GM12878 (cell line): ENCODE results near the gene SLC39A11. TPM values are rescaled to one million over a fixed set of nuclear protein-coding genes. Genes with fewer than 3 reads are reported as not detected.

ENCODE experiments used
- ETV6 ChIP-seq, 2 experiments: fragments of 450-650 bp in 1 of 2; IDR thresholded peaks in 1 of 2; conservative IDR thresholded peaks in 1 of 2; 2 replicates each; pipeline ENCODE4 v1.6.1; 2014; ENCODE audit warnings: antibody characterized with exemption in 1 of 2, borderline replicate concordance in 1 of 2, low read depth in 1 of 2, mild to moderate bottlenecking in 1 of 2, moderate library complexity in 1 of 2
- EZH2 ChIP-seq: IDR thresholded peaks from 2 replicates; pipeline ENCODE4 v1.6.1; 2012; ENCODE audit warnings: low read depth, mild to moderate bottlenecking, control low read depth, inconsistent platforms, low read length, borderline replicate concordance; ENCODE audit not compliant: control insufficient read depth
- PAX5 ChIP-seq: IDR thresholded peaks from 2 replicates; pipeline ENCODE4 v1.6.1; 2011; ENCODE audit warnings: low read depth, low read length, borderline replicate concordance
- SREBF2 ChIP-seq: IDR thresholded peaks from 2 replicates; pipeline ENCODE4 v1.6.1; 2012; ENCODE audit warnings: mild to moderate bottlenecking, low read length
- ZBTB40 ChIP-seq: fragments of 450-650 bp; IDR thresholded peaks from 2 replicates; pipeline ENCODE4 v1.6.1; 2016; ENCODE audit warnings: mild to moderate bottlenecking, moderate library complexity, borderline replicate concordance
- polyA plus RNA-seq, 11 experiments: library from polyadenylated mRNA; depleted of rRNA in 4 of 11; unstranded in 6 of 11; stranded (reverse) in 5 of 11; fragments of >200 nt; fragmentation: Nextera tagmentation in 4 of 11; fragmentation: Illumina TruSeq in 1 of 11; extraction: Ambion mirVana in 4 of 11; extraction: Trizol in 1 of 11; gene quantifications; 1 replicate in 1 of 11; 2 replicates in 10 of 11; pipeline versions ENCODE4 v1.2.1 to v1.2.3, GENCODE V29; 2011 to 2016; ENCODE audit warnings: inconsistent platforms in 2 of 11, missing spikeins in 2 of 11, low read depth in 1 of 11
- total RNA-seq, 4 experiments: library from RNA; depleted of rRNA in 3 of 4; stranded (reverse); fragments of >200 nt in 3 of 4; fragmentation: Illumina TruSeq in 1 of 4; extraction: Trizol in 1 of 4; gene quantifications; 2 replicates each; pipeline versions ENCODE4 v1.2.1 to v1.2.3, GENCODE V29; 2013 to 2021
- TF ChIP-seq, protein P1 (sequence below): fragments of 450-650 bp; formaldehyde crosslinking; IDR thresholded peaks from 2 replicates; pipeline ENCODE4 v1.4.0; 2022; ENCODE audit warnings: mild to moderate bottlenecking, moderate library complexity

Gene SLC39A11
- total and polyA plus RNA-seq, 10 of the 15 experiments (the other 5 are each of a cell fraction or from before 2014, with no cell fraction given) = 8.6 to 23.8 (median 14.0) TPM

DNA sequence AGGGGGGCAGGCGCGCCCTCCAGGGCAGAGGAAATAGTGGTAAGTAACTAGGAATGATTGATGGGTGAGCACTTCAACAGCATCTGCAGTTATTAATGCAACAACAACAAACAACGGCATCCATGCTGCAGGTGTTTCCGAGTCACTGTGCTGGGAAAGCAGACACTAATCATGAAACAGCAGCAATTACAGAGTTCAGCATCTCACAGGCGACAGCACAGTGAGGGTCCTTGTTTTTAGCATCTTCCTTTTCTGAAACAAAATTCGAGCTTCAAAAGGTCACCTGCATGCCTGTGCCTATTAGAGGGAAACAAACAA is 191.9 kb downstream of the SLC39A11 start (continued):
- no peak for TF ChIP-seq ZBTB40
- no peak for TF ChIP-seq SREBF2
- no peak for TF ChIP-seq ETV6 (conservative IDR thresholded peaks at IDR 0.05 in 1 of 2, IDR thresholded peaks at IDR 0.05 in 1 of 2; ENCODE audit: borderline replicate concordance in 1 of 2, low read depth in 1 of 2)
- TF ChIP-seq PAX5 = no peak
- TF ChIP-seq EZH2 = no peak
- TF ChIP-seq, protein P1, sequence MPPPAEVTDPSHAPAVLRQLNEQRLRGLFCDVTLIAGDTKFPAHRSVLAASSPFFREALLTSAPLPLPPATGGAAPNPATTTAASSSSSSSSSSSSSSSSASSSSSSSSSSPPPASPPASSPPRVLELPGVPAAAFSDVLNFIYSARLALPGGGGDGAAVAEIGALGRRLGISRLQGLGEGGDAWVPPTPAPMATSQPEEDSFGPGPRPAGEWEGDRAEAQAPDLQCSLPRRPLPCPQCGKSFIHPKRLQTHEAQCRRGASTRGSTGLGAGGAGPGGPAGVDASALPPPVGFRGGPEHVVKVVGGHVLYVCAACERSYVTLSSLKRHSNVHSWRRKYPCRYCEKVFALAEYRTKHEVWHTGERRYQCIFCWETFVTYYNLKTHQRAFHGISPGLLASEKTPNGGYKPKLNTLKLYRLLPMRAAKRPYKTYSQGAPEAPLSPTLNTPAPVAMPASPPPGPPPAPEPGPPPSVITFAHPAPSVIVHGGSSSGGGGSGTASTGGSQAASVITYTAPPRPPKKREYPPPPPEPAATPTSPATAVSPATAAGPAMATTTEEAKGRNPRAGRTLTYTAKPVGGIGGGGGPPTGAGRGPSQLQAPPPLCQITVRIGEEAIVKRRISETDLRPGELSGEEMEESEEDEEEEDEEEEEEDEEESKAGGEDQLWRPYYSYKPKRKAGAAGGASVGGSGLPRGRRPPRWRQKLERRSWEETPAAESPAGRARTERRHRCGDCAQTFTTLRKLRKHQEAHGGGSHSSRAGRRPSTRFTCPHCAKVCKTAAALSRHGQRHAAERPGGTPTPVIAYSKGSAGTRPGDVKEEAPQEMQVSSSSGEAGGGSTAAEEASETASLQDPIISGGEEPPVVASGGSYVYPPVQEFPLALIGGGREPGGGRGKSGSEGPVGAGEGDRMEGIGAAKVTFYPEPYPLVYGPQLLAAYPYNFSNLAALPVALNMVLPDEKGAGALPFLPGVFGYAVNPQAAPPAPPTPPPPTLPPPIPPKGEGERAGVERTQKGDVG (CRISPR knock-in tag) = no peak
